Endothelial cell of umbilical vein (primary cell): Measurements from ENCODE around the gene TENT4B. TPM values are rescaled to one million over a fixed set of nuclear protein-coding genes. Genes with fewer than 3 reads are reported as not detected.

Experiments
- BruUV-seq: library from RNA; stranded (reverse); fragments of 400-500 nt; replicated peaks from 2 replicates; lab custom pipeline; 2021; lab: Mats Ljungman, UMichigan
- CTCF ChIA-PET: fragments of 300-600, 350-600 bp; sonication (Branson Sonifier 250); formaldehyde crosslinking; loops from one replicate; lab custom pipeline; 2021; ENCODE audit warnings: antibody characterized with exemption, inconsistent platforms; lab: Charles Lee
- POLR2A ChIA-PET: fragments of 300-600, 350-600 bp; sonication (Branson Sonifier 250); formaldehyde crosslinking; loops from one replicate; lab custom pipeline; 2021; ENCODE audit warnings: antibody characterized with exemption, inconsistent platforms; lab: Charles Lee
- DNase-seq: peaks from one replicate; pipeline ENCODE4 v3.0.0-alpha.2; 2011; ENCODE audit warnings: low read depth, low spot score
- FAIRE-seq: peaks from 2 replicates; lab custom pipeline; 2011; peaks lifted over from hg19 to GRCh38; lab: Jason Lieb, UNC
- H2AFZ ChIP-seq: 2 replicates; pipeline ENCODE4 v1.6.0; 2012; ENCODE audit warnings: low read depth, low read length, control low read depth, inconsistent platforms
- H3K27ac ChIP-seq: 2 replicates; pipeline ENCODE4 v1.5.1; 2011; ENCODE audit warnings: low read depth, mild to moderate bottlenecking, control low read depth, low read length, moderate library complexity; ENCODE audit not compliant: insufficient read depth
- H3K27me3 ChIP-seq, 2 experiments: 2 replicates each; pipeline versions ENCODE4 v1.6.0 to v1.6.1; 2011; ENCODE audit warnings: low read length in 2 of 2, mixed read lengths in 1 of 2; ENCODE audit not compliant: control insufficient read depth in 2 of 2, insufficient read depth in 2 of 2
- H3K36me3 ChIP-seq, 2 experiments: 2 replicates in 1 of 2; 3 replicates in 1 of 2; pipeline ENCODE4 v1.5.1; 2011; ENCODE audit warnings: low read length in 2 of 2, mild to moderate bottlenecking in 1 of 2, moderate library complexity in 1 of 2; ENCODE audit not compliant: control insufficient read depth in 2 of 2, insufficient read depth in 2 of 2; ENCODE audit errors: extremely low read depth in 1 of 2
- H3K4me1 ChIP-seq: 3 replicates; pipeline ENCODE4 v1.5.1; 2011; ENCODE audit warnings: mild to moderate bottlenecking, low read length; ENCODE audit not compliant: control insufficient read depth, insufficient read depth; ENCODE audit errors: extremely low read depth
- H3K4me2 ChIP-seq: 2 replicates; pipeline ENCODE4 v1.6.1; 2011; ENCODE audit warnings: low read length, control low read depth, mixed read lengths; ENCODE audit not compliant: insufficient read depth
- H3K4me3 ChIP-seq, 3 experiments: fragments of 200-600 bp in 1 of 3; sonication (generic), shearing (Covaris generic) in 1 of 3; replicated peaks in 1 of 3; 2 replicates each; pipeline ENCODE4 v1.5.1; 2011 to 2016; ENCODE audit warnings: control low read depth in 3 of 3, low read length in 3 of 3, mild to moderate bottlenecking in 2 of 3, inconsistent platforms in 1 of 3, low read depth in 1 of 3, moderate library complexity in 1 of 3; ENCODE audit not compliant: insufficient read depth in 1 of 3
- H3K79me2 ChIP-seq: 2 replicates; pipeline ENCODE4 v1.6.0; 2012; ENCODE audit warnings: low read length, inconsistent platforms; ENCODE audit not compliant: control insufficient read depth, insufficient read depth
- H3K9ac ChIP-seq: replicated peaks from 2 replicates; pipeline ENCODE3; 2011; ENCODE audit warnings: low read length, control low read depth; ENCODE audit not compliant: insufficient read depth; ENCODE audit errors: extremely low read depth
- H3K9me1 ChIP-seq: replicated peaks from 3 replicates; pipeline ENCODE4 v1.6.0; 2011; ENCODE audit warnings: mild to moderate bottlenecking, low read length; ENCODE audit not compliant: control insufficient read depth, insufficient read depth; ENCODE audit errors: extremely low read depth
- H3K9me3 ChIP-seq: replicated peaks from 2 replicates; pipeline ENCODE4 v1.5.1; 2012; ENCODE audit warnings: low read length, inconsistent platforms; ENCODE audit not compliant: control insufficient read depth, insufficient read depth
- H4K20me1 ChIP-seq: replicated peaks from 2 replicates; pipeline ENCODE3; 2011; ENCODE audit warnings: mild to moderate bottlenecking, low read length; ENCODE audit not compliant: control insufficient read depth, insufficient read depth; ENCODE audit errors: extremely low read depth
- EZH2 ChIP-seq: IDR thresholded peaks from 2 replicates; pipeline ENCODE4 v1.6.1; 2012; ENCODE audit warnings: borderline replicate concordance, low read depth, mild to moderate bottlenecking, moderate library complexity, low read length, inconsistent platforms; ENCODE audit not compliant: severe bottlenecking
- FOS ChIP-seq: IDR thresholded peaks from 2 replicates; pipeline ENCODE4 v1.6.1; 2011; ENCODE audit warnings: mild to moderate bottlenecking, low read length, moderate library complexity, borderline replicate concordance; ENCODE audit not compliant: insufficient read depth
- GATA2 ChIP-seq: IDR thresholded peaks from 2 replicates; pipeline ENCODE4 v1.7.0; 2011; ENCODE audit warnings: low read depth, mild to moderate bottlenecking, moderate library complexity, mixed read lengths, low read length; ENCODE audit not compliant: insufficient read length, insufficient read depth
- JUN ChIP-seq: IDR thresholded peaks from 2 replicates; pipeline ENCODE4 v1.6.1; 2011; ENCODE audit warnings: borderline replicate concordance, low read depth; ENCODE audit not compliant: insufficient read length, insufficient read depth
- MYC ChIP-seq: IDR thresholded peaks from one replicate; pipeline ENCODE4 v1.6.1; 2011; ENCODE audit warnings: mild to moderate bottlenecking, low read depth, low read length
- POLR2A ChIP-seq: IDR thresholded peaks from 2 replicates; pipeline ENCODE4 v1.6.1; 2012; ENCODE audit warnings: low read depth, mild to moderate bottlenecking, control low read depth, low read length
- POLR2AphosphoS5 ChIP-seq: IDR thresholded peaks from 2 replicates; pipeline ENCODE4 v1.6.1; 2012; ENCODE audit warnings: low read depth, mild to moderate bottlenecking, control low read depth, low read length, moderate library complexity; ENCODE audit not compliant: insufficient read depth
- dilution Hi-C: fragments of 300-500 bp; cut with MboI; formaldehyde crosslinking; loops from one replicate; pipeline ENCODE4 v1.15.0; 2019; ENCODE audit warnings: low sequenced_read_pairs; ENCODE audit not compliant: extremely low pct_ligation_motif_present
- intact Hi-C: fragments of 100-400 bp; cut with micrococcal nuclease; formaldehyde crosslinking; loops from one replicate; pipeline ENCODE4 v1.10.0; 2022
- polyA plus RNA-seq, 4 experiments: library from polyadenylated mRNA; depleted of rRNA in 3 of 4; stranded (reverse) in 3 of 4; unstranded in 1 of 4; fragments of >200 nt; gene quantifications; 2 replicates each; pipeline versions ENCODE4 v1.2.1 to v1.2.3, GENCODE V29; 2011 to 2012; ENCODE audit warnings: missing spikeins in 1 of 4
- total RNA-seq: library from RNA; stranded (reverse); gene quantifications from 2 replicates; pipeline ENCODE4 v1.2.3, GENCODE V29; 2021
- TF ChIP-seq, protein P1 (sequence below): IDR thresholded peaks from 2 replicates; pipeline ENCODE4 v1.6.1; 2011; ENCODE audit not compliant: insufficient read depth, insufficient read length
- TF ChIP-seq, protein P2 (sequence below), 2 donors: IDR thresholded peaks; 1 replicate in 1 of 2; 2 replicates in 1 of 2; pipeline ENCODE4 v1.5.1; 2011; ENCODE audit warnings: low read length in 2 of 2, mild to moderate bottlenecking in 2 of 2, moderate library complexity in 2 of 2, control low read depth in 1 of 2, inconsistent platforms in 1 of 2, low read depth in 1 of 2; ENCODE audit not compliant: insufficient read depth in 1 of 2; ENCODE audit errors: extremely low read depth in 1 of 2

TENT4B gene
- total and polyA plus RNA-seq, 2 donors (not counting 3 experiments of a cell fraction or from before 2014, with no cell fraction given) = 4.2 to 13.1 TPM

DNA sequence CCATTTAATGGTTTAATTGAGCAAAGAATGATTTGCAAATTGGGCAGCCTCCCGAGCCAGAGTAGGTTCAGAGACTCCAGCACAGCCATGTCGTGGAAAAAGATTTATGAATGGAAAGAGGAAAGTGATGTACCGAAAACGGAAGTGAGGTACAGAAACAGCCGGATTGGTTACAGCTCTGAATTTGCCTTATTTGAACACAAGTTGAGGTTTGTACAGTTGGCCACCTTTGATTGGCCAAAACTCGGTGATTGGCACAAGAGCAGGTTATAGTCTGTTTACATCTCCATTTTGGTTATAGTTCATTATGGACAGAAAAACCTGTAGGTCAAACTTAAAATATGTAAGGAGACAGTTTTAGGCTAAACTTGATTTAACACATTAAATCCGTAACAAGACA, 44.5 kb downstream of the TENT4B start:
- Histone ChIP-seq H3K27ac (no peak overlapping the region), H3K9me3 (no peaks in the 10 kb centered on the region), H3K36me3 (no peaks in the 10 kb centered on the region), H3K9ac (no peak overlapping the region), H3K4me3 (no peak overlapping the region), H3K79me2 (peaks cover 54% of the 10 kb centered on the region), H3K9me1 (no peaks in the 10 kb centered on the region), H3K4me1 (peaks cover 20% of the 10 kb centered on the region), H3K4me2 (no peak overlapping the region), H2AFZ (no peak overlapping the region), H3K27me3 (no peaks in the 10 kb centered on the region), H4K20me1 (no peaks in the 10 kb centered on the region)
- ChIA-PET POLR2A (no interaction called here), CTCF (interaction anchor here (1.1 to 5.0 kb wide), 3 partner anchors 10 to 172 kb away, joined by 3 to 45 read pairs (median 4); partner anchors contain the start of gene CNEP1R1)
- intact Hi-C loops (no loop called here), dilution Hi-C loops (no loop called here)
- TF ChIP-seq MYC (no peak), EZH2 (no peak), POLR2AphosphoS5 (no peak), FOS (no peak), JUN (no peak), GATA2 (no peak), POLR2A (no peak)
- TF ChIP-seq, protein P1, sequence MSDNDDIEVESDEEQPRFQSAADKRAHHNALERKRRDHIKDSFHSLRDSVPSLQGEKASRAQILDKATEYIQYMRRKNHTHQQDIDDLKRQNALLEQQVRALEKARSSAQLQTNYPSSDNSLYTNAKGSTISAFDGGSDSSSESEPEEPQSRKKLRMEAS = no peak
- TF ChIP-seq, protein P2, sequence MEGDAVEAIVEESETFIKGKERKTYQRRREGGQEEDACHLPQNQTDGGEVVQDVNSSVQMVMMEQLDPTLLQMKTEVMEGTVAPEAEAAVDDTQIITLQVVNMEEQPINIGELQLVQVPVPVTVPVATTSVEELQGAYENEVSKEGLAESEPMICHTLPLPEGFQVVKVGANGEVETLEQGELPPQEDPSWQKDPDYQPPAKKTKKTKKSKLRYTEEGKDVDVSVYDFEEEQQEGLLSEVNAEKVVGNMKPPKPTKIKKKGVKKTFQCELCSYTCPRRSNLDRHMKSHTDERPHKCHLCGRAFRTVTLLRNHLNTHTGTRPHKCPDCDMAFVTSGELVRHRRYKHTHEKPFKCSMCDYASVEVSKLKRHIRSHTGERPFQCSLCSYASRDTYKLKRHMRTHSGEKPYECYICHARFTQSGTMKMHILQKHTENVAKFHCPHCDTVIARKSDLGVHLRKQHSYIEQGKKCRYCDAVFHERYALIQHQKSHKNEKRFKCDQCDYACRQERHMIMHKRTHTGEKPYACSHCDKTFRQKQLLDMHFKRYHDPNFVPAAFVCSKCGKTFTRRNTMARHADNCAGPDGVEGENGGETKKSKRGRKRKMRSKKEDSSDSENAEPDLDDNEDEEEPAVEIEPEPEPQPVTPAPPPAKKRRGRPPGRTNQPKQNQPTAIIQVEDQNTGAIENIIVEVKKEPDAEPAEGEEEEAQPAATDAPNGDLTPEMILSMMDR (IDR thresholded peaks at IDR 0.05; ENCODE audit: extremely low read depth in 1 of 2, insufficient read depth in 1 of 2, low read depth in 1 of 2, low read length in 2 of 2) = no peak
- no peak for DNase-seq
- FAIRE-seq = peak; percentile 59
- BruUV-seq = no TSS peak
